Endothelial cell of umbilical vein (primary cell): Measurements from ENCODE around the gene QSOX2. TPM values are rescaled to one million over a fixed set of nuclear protein-coding genes. Genes with fewer than 3 reads are reported as not detected.

Source experiments
- BruUV-seq: library from RNA; stranded (reverse); fragments of 400-500 nt; replicated peaks from 2 replicates; lab custom pipeline; 2021; lab: Mats Ljungman, UMichigan
- CTCF ChIA-PET: fragments of 300-600, 350-600 bp; sonication (Branson Sonifier 250); formaldehyde crosslinking; loops from one replicate; lab custom pipeline; 2021; ENCODE audit warnings: antibody characterized with exemption, inconsistent platforms; lab: Charles Lee
- POLR2A ChIA-PET: fragments of 300-600, 350-600 bp; sonication (Branson Sonifier 250); formaldehyde crosslinking; loops from one replicate; lab custom pipeline; 2021; ENCODE audit warnings: antibody characterized with exemption, inconsistent platforms; lab: Charles Lee
- DNase-seq: peaks from one replicate; pipeline ENCODE4 v3.0.0-alpha.2; 2011; ENCODE audit warnings: low read depth, low spot score
- FAIRE-seq: peaks from 2 replicates; lab custom pipeline; 2011; peaks lifted over from hg19 to GRCh38; lab: Jason Lieb, UNC
- H2AFZ ChIP-seq: 2 replicates; pipeline ENCODE4 v1.6.0; 2012; ENCODE audit warnings: low read depth, low read length, control low read depth, inconsistent platforms
- H3K27ac ChIP-seq: 2 replicates; pipeline ENCODE4 v1.5.1; 2011; ENCODE audit warnings: low read depth, mild to moderate bottlenecking, control low read depth, low read length, moderate library complexity; ENCODE audit not compliant: insufficient read depth
- H3K27me3 ChIP-seq, 2 experiments: 2 replicates each; pipeline versions ENCODE4 v1.6.0 to v1.6.1; 2011; ENCODE audit warnings: low read length in 2 of 2, mixed read lengths in 1 of 2; ENCODE audit not compliant: control insufficient read depth in 2 of 2, insufficient read depth in 2 of 2
- H3K36me3 ChIP-seq, 2 experiments: 2 replicates in 1 of 2; 3 replicates in 1 of 2; pipeline ENCODE4 v1.5.1; 2011; ENCODE audit warnings: low read length in 2 of 2, mild to moderate bottlenecking in 1 of 2, moderate library complexity in 1 of 2; ENCODE audit not compliant: control insufficient read depth in 2 of 2, insufficient read depth in 2 of 2; ENCODE audit errors: extremely low read depth in 1 of 2
- H3K4me1 ChIP-seq: 3 replicates; pipeline ENCODE4 v1.5.1; 2011; ENCODE audit warnings: mild to moderate bottlenecking, low read length; ENCODE audit not compliant: control insufficient read depth, insufficient read depth; ENCODE audit errors: extremely low read depth
- H3K4me2 ChIP-seq: 2 replicates; pipeline ENCODE4 v1.6.1; 2011; ENCODE audit warnings: low read length, control low read depth, mixed read lengths; ENCODE audit not compliant: insufficient read depth
- H3K4me3 ChIP-seq, 3 experiments: fragments of 200-600 bp in 1 of 3; sonication (generic), shearing (Covaris generic) in 1 of 3; replicated peaks in 1 of 3; 2 replicates each; pipeline ENCODE4 v1.5.1; 2011 to 2016; ENCODE audit warnings: control low read depth in 3 of 3, low read length in 3 of 3, mild to moderate bottlenecking in 2 of 3, inconsistent platforms in 1 of 3, low read depth in 1 of 3, moderate library complexity in 1 of 3; ENCODE audit not compliant: insufficient read depth in 1 of 3
- H3K79me2 ChIP-seq: 2 replicates; pipeline ENCODE4 v1.6.0; 2012; ENCODE audit warnings: low read length, inconsistent platforms; ENCODE audit not compliant: control insufficient read depth, insufficient read depth
- H3K9ac ChIP-seq: replicated peaks from 2 replicates; pipeline ENCODE3; 2011; ENCODE audit warnings: low read length, control low read depth; ENCODE audit not compliant: insufficient read depth; ENCODE audit errors: extremely low read depth
- H3K9me1 ChIP-seq: replicated peaks from 3 replicates; pipeline ENCODE4 v1.6.0; 2011; ENCODE audit warnings: mild to moderate bottlenecking, low read length; ENCODE audit not compliant: control insufficient read depth, insufficient read depth; ENCODE audit errors: extremely low read depth
- H3K9me3 ChIP-seq: replicated peaks from 2 replicates; pipeline ENCODE4 v1.5.1; 2012; ENCODE audit warnings: low read length, inconsistent platforms; ENCODE audit not compliant: control insufficient read depth, insufficient read depth
- H4K20me1 ChIP-seq: replicated peaks from 2 replicates; pipeline ENCODE3; 2011; ENCODE audit warnings: mild to moderate bottlenecking, low read length; ENCODE audit not compliant: control insufficient read depth, insufficient read depth; ENCODE audit errors: extremely low read depth
- CTCF ChIP-seq, 2 donors: IDR thresholded peaks; 1 replicate in 1 of 2; 2 replicates in 1 of 2; pipeline ENCODE4 v1.5.1; 2011; ENCODE audit warnings: low read length in 2 of 2, mild to moderate bottlenecking in 2 of 2, moderate library complexity in 2 of 2, control low read depth in 1 of 2, inconsistent platforms in 1 of 2, low read depth in 1 of 2; ENCODE audit not compliant: insufficient read depth in 1 of 2; ENCODE audit errors: extremely low read depth in 1 of 2
- EZH2 ChIP-seq: IDR thresholded peaks from 2 replicates; pipeline ENCODE4 v1.6.1; 2012; ENCODE audit warnings: borderline replicate concordance, low read depth, mild to moderate bottlenecking, moderate library complexity, low read length, inconsistent platforms; ENCODE audit not compliant: severe bottlenecking
- FOS ChIP-seq: IDR thresholded peaks from 2 replicates; pipeline ENCODE4 v1.6.1; 2011; ENCODE audit warnings: mild to moderate bottlenecking, low read length, moderate library complexity, borderline replicate concordance; ENCODE audit not compliant: insufficient read depth
- GATA2 ChIP-seq: IDR thresholded peaks from 2 replicates; pipeline ENCODE4 v1.7.0; 2011; ENCODE audit warnings: low read depth, mild to moderate bottlenecking, moderate library complexity, mixed read lengths, low read length; ENCODE audit not compliant: insufficient read length, insufficient read depth
- JUN ChIP-seq: IDR thresholded peaks from 2 replicates; pipeline ENCODE4 v1.6.1; 2011; ENCODE audit warnings: borderline replicate concordance, low read depth; ENCODE audit not compliant: insufficient read length, insufficient read depth
- MAX ChIP-seq: IDR thresholded peaks from 2 replicates; pipeline ENCODE4 v1.6.1; 2011; ENCODE audit not compliant: insufficient read depth, insufficient read length
- MYC ChIP-seq: IDR thresholded peaks from one replicate; pipeline ENCODE4 v1.6.1; 2011; ENCODE audit warnings: mild to moderate bottlenecking, low read depth, low read length
- POLR2A ChIP-seq: IDR thresholded peaks from 2 replicates; pipeline ENCODE4 v1.6.1; 2012; ENCODE audit warnings: low read depth, mild to moderate bottlenecking, control low read depth, low read length
- POLR2AphosphoS5 ChIP-seq: IDR thresholded peaks from 2 replicates; pipeline ENCODE4 v1.6.1; 2012; ENCODE audit warnings: low read depth, mild to moderate bottlenecking, control low read depth, low read length, moderate library complexity; ENCODE audit not compliant: insufficient read depth
- dilution Hi-C: fragments of 300-500 bp; cut with MboI; formaldehyde crosslinking; loops from one replicate; pipeline ENCODE4 v1.15.0; 2019; ENCODE audit warnings: low sequenced_read_pairs; ENCODE audit not compliant: extremely low pct_ligation_motif_present
- intact Hi-C: fragments of 100-400 bp; cut with micrococcal nuclease; formaldehyde crosslinking; loops from one replicate; pipeline ENCODE4 v1.10.0; 2022
- polyA plus RNA-seq, 4 experiments: library from polyadenylated mRNA; depleted of rRNA in 3 of 4; stranded (reverse) in 3 of 4; unstranded in 1 of 4; fragments of >200 nt; gene quantifications; 2 replicates each; pipeline versions ENCODE4 v1.2.1 to v1.2.3, GENCODE V29; 2011 to 2012; ENCODE audit warnings: missing spikeins in 1 of 4
- total RNA-seq: library from RNA; stranded (reverse); gene quantifications from 2 replicates; pipeline ENCODE4 v1.2.3, GENCODE V29; 2021

QSOX2 gene
- total and polyA plus RNA-seq, 2 donors (not counting 3 experiments of a cell fraction or from before 2014, with no cell fraction given), result 16.4 to 23.4 TPM

DNA sequence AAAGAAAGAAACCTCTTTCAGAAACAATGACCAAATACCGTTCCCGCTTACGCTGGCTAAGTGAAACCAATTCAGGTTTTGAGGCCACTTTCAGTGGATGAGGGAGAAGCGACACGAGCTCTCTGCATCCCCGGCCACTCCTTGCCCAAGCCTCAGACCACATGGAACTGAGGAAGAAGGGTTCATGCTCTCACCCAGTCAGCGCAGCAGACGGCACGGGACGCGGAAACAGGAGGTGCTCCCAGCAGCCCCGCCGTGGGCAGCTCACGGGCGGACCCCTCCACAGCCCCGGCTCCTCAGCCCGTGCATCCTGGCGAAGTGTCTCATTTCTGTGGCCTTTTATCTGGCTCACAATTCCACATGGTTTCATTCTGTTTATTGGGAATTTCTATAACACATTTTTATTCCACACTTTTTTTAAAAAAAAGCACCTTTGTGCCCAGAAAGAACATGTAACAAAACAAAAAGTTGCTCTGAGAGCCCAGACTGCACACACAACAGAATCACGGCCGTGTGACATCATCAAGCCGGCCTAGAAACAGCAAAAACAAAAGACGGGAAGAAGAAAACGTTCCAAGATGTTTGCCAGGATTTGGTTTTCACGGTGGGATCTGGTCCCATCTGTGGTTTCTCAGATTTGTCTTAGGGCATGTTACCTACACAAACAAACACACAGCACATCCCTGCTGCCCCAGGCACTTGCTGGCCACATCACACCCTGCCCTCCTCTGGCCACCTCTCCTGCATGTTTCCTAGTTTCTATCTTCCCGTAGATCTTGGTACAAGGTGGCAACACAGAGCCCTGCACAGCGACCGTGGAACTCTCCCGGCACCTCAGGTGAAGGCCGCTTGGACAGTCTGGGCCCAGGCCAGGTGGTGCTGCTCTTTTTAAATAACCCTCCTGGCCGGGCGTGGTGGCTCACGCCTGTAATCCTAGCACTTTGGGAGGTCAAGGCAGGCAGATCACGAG, 16.2 kb downstream of the QSOX2 start:
- TF ChIP-seq JUN (no peak), CTCF (IDR thresholded peaks at IDR 0.05; ENCODE audit: extremely low read depth in 1 of 2, insufficient read depth in 1 of 2, low read depth in 1 of 2, low read length in 2 of 2) (no peak), EZH2 (no peak), GATA2 (no peak), MAX (no peak), POLR2AphosphoS5 (no peak), MYC (no peak), POLR2A (no peak), FOS (no peak)
- no peaks in the 10 kb centered on the region for H3K9me1 ChIP-seq
- dilution Hi-C loops (no loop called here), intact Hi-C loops (loop anchor here (5.0 kb wide), 1 partner anchor 142 kb away; no protein-coding TSS in a partner anchor)
- DNase-seq (no peak), FAIRE-seq (no peak)
- no TSS peak for BruUV-seq
- no peaks in the 10 kb centered on the region for H3K79me2 ChIP-seq
- H3K9me3 ChIP-seq, result no peaks in the 10 kb centered on the region
- ChIA-PET CTCF (interaction anchor here (1.0 to 1.8 kb wide), 5 partner anchors 9 to 59 kb away, joined by 3 to 6 read pairs (median 6); no protein-coding TSS in a partner anchor), POLR2A (no interaction called here)
- H3K27ac ChIP-seq, result no peak overlapping the region
- H3K4me1 ChIP-seq, result peaks cover 7% of the 10 kb centered on the region
- H2AFZ ChIP-seq, result no peak overlapping the region
- no peak overlapping the region for H3K9ac ChIP-seq
- no peak overlapping the region for H3K4me2 ChIP-seq
- no peak overlapping the region for H3K4me3 ChIP-seq
- H3K27me3 ChIP-seq, result no peaks in the 10 kb centered on the region
- H4K20me1 ChIP-seq, result no peaks in the 10 kb centered on the region
- H3K36me3 ChIP-seq, result no peaks in the 10 kb centered on the region
